HG02763 (cell line): ENCODE results near the gene SLC7A5.
"Not testable (repeated sequence)": the region's sequence is repeated elsewhere in the genome, so short reads cannot be mapped to it uniquely, and the experiment has no call there.

Source experiments
- ATAC-seq: cut with Tn5 transposase; IDR thresholded peaks from one replicate; pipeline ENCODE4 v1.9.1; 2021; ENCODE audit warnings: mild to moderate bottlenecking, moderate library complexity; ENCODE audit not compliant: unreplicated experiment

The SLC7A5 gene

GRCh38 chr16:87835882-87836331, 33.4 kb downstream of the SLC7A5 start:
- ATAC-seq: no peak

- ATAC-seq: no peak
Measured at GRCh38 chr16:87834668-87835473, 34.4 kb downstream of the SLC7A5 start.

DNA sequence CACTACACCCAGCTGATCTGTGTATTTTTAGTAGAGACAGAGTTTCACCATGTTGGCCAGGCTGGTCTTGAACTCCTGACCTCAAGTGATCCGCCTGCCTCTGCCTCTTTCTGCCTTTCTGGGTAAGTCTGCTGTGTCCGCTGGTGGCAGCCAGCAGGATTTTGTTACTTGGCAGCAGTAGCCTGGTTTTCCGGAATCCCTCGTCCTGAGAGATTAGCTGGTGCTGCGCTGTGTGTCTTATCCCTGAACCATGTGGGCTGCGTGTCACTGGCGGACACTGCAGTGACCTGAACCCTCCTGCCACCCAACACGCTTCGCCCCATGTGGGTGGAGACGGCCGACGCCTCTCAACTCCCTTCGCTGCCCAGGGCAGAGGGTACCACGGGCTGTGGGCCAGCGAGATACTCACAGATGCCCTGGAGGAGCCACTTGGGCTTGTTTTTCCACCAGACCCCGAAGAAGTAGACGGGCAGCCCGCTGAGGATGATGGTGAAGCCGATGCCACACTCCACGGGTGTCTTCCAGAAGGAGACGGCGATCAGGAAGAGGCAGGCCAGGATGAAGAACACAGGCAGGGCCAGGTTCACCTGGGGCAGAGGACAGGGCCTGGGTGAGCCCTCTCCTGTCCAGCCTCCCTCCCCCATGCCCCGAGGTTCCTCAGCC, 35.2 kb downstream of the SLC7A5 start:
- no peak for ATAC-seq

DNA sequence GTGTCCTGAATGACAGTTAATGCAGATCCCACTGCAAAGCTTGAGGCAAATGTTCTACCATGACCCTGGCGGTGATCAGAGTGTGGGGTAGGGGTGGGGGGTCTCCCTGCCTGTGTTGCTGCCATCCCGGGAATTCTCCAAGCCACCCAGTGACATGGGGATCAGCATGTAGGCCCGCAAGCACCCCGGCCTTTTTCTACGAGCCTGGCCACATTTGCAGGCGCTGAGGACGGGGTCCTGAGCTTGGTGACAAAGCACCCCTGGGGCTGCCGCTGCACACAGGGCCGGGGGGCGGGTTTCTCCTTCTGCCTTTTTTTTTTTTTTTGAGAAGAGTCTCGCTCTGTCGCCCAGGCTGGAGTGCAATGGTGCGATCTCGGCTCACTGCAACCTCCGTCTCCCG, 35.8 kb downstream of the SLC7A5 start:
- ATAC-seq: no peak

DNA sequence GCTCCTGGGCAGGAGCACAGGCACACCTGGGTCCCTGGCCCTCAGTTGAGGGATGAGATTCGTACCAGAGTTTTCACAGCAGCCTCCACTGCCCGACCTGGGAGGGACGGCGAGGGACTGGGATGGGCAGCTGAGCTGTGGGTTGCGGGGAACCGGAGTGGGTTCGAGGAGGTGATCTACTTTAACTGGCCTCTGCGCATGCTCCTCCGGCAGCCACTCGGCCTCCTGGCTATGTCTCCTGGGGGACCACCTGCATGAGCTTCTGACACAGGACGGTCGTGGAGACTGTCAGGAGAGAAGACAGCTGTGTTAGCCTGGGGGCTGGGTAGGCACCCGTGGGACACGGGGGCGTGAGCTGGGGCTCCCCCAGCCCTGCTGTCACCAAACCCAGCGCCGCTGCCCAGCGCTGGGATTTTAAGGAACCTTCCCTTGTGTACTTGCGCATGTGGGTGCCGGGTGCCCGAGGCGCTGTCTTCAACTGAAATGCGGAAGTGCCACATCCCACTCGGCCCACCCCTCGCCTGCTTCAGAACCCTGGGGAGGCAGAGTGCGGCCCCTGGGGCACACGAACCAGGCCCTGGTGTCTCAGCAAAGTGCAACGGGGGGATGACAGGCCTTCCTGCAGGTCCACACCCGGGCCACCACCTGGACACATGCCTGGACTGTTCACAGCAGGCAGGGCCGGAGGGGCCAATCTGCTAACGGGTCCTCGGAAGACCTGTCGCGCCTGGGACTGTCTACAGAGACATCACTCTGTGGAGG, 36.4 kb downstream of the SLC7A5 start:
- no peak for ATAC-seq

- ATAC-seq: no peak
Measured at GRCh38 chr16:87832137-87832527, 37.2 kb downstream of the SLC7A5 start.

GRCh38 chr16:87831421-87832136, 37.7 kb downstream of the SLC7A5 start:
- ATAC-seq: no peak

GRCh38 chr16:87830673-87831420, 38.5 kb downstream of the SLC7A5 start:
- ATAC-seq: no peak

GRCh38 chr16:87829988-87830672, 39.2 kb downstream of the SLC7A5 start:
- ATAC-seq: no peak

GRCh38 chr16:87829622-87829980, 39.7 kb downstream of the SLC7A5 start:
- ATAC-seq: no peak

DNA sequence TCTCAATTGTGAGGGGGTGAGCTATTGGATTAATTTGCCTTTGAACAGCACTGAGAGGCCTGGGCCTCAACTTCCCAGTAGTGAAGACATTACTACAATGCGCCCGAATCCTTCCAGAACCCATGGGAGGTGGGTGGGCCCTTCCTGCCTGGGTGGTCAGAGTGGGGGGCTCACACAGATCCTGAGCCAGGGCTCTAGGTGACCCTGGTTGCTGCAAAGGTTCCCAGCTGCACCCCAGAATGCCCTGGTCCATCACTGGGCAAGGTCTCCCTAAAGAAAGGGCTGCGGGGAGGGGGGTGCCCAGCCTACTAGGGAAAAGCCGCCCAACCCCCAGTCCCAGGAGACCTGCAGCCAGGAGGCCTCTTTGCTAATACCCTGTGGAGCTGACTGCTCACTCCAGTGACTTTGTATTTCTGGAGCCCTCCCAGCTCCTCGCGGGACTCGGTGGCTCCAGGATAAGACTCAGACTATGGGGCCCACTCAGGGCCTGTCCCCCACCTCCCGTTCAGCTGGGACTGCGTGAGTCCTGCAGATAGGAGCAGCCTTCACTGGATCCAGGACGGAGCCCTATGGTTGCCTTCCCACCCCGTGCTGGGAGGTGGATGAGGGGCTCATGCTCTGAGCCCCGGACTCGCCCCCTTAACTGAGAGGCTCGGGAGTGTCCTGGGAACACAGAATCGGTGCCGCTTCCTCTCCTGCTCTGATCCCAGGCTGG, 40.2 kb downstream of the SLC7A5 start:
- ATAC-seq: no peak

GRCh38 chr16:87828071-87828906, 41.0 kb downstream of the SLC7A5 start:
- no peak for ATAC-seq

- ATAC-seq: not testable (repeated sequence)
Measured at GRCh38 chr16:87827588-87827915, 41.8 kb downstream of the SLC7A5 start.

- no peak for ATAC-seq
Measured at GRCh38 chr16:87826798-87827587, 42.3 kb downstream of the SLC7A5 start.

DNA sequence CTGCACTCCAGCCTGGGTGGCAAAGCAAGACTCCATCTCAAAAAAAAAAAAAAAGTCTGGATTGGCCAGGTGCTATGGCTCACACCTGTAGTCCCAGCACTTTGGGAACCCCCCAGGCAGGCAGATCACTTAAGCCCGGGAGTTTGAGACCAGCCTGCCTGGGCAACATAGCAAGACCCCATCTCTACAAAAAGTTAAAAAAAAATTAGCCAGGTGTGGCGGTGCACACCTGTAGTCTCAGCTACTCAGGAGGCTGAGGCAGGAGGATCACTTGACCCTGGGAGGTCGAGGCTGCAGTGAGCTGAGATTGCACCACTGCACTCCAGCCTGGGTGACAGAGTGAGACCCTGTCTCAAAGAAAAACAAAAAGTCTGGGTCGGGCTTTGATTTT, 42.9 kb downstream of the SLC7A5 start:
- not testable (repeated sequence) for ATAC-seq

DNA sequence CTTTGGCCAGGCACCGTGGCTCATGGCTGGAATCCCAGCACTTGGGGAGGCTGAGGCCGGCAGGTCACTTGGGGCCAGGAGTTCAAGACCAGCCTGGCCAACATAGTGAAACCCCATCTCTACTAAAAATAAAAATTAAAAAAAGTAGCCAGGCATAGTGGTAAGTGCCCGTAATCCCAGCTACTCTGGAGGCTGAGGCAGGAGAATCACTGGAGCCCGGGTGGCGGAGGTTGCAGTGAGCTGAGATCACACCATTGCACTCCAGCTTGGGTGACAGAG, 43.5 kb downstream of the SLC7A5 start:
- ATAC-seq: not testable (repeated sequence)

GRCh38 chr16:87824991-87825841, 44.1 kb downstream of the SLC7A5 start:
- ATAC-seq: no peak
